Mucosa of rectum (tissue), 2 donors: Measurements from ENCODE around the gene TNFAIP2.

Source experiments
- H3K27ac ChIP-seq, 2 donors: one replicate each; pipeline ENCODE4 v1.7.0; 2013; ENCODE audit warnings: inconsistent platforms in 2 of 2, low read depth in 2 of 2, low read length in 2 of 2
- H3K27me3 ChIP-seq, 2 donors: one replicate each; pipeline ENCODE4 v1.7.0; 2013; ENCODE audit warnings: low read length in 2 of 2; ENCODE audit not compliant: control insufficient read depth in 2 of 2, insufficient read depth in 2 of 2
- H3K36me3 ChIP-seq, 2 donors: one replicate each; pipeline ENCODE4 v1.7.0; 2013; ENCODE audit warnings: low read length in 2 of 2; ENCODE audit not compliant: control insufficient read depth in 2 of 2, insufficient read depth in 2 of 2
- H3K4me1 ChIP-seq, 2 donors: one replicate each; pipeline ENCODE4 v1.7.0; 2013; ENCODE audit warnings: low read length in 2 of 2, mild to moderate bottlenecking in 1 of 2; ENCODE audit not compliant: control insufficient read depth in 2 of 2, insufficient read depth in 2 of 2
- H3K4me3 ChIP-seq, 2 donors: one replicate each; pipeline ENCODE4 v1.7.0; 2013; ENCODE audit warnings: low read length in 2 of 2
- H3K9ac ChIP-seq, 2 donors: one replicate each; pipeline ENCODE4 v1.7.0; 2013; ENCODE audit warnings: low read length in 2 of 2, low read depth in 1 of 2, mild to moderate bottlenecking in 1 of 2
- H3K9me3 ChIP-seq, 2 donors: one replicate each; pipeline ENCODE4 v1.7.0; 2013; ENCODE audit warnings: low read length in 2 of 2; ENCODE audit not compliant: control insufficient read depth in 2 of 2
- donor health status: healthy.
- donor health status: Normal muscosa, but diverticular disease.

The TNFAIP2 gene

GRCh38 chr14:103100281-103101121 is 22.8 kb upstream of the TNFAIP2 start:
- Histone ChIP-seq H3K4me1 (peaks cover 18 to 28% of the 10 kb centered on the region in 2 donors), H3K4me3 (no peak overlapping the region), H3K9ac (no peak overlapping the region), H3K9me3 (no peaks in the 10 kb centered on the region), H3K36me3 (no peaks in the 10 kb centered on the region), H3K27me3 (peaks cover 0 to 4% of the 10 kb centered on the region in 2 donors), H3K27ac (peak overlapping the region in 1 of 2 donors; percentile 32)

- Histone ChIP-seq H3K4me1 (peaks cover 17 to 21% of the 10 kb centered on the region in 2 donors), H3K27me3 (peaks cover 0 to 6% of the 10 kb centered on the region in 2 donors), H3K4me3 (no peak overlapping the region), H3K9ac (no peak overlapping the region), H3K9me3 (no peaks in the 10 kb centered on the region), H3K36me3 (no peaks in the 10 kb centered on the region), H3K27ac (peak overlapping the region in 1 of 2 donors; percentile 32)
These were observed 21.9 kb upstream of the TNFAIP2 start for GRCh38 chr14:103101257-103101962.

- H3K36me3 ChIP-seq: no peaks in the 10 kb centered on the region
- no peak overlapping the region for H3K27ac ChIP-seq
- H3K4me3 ChIP-seq: no peak overlapping the region
- H3K9ac ChIP-seq: no peak overlapping the region
- no peaks in the 10 kb centered on the region for H3K9me3 ChIP-seq
- H3K4me1 ChIP-seq: peaks cover 17 to 21% of the 10 kb centered on the region in 2 donors
- peaks cover 0 to 6% of the 10 kb centered on the region in 2 donors for H3K27me3 ChIP-seq
These were observed 21.1 kb upstream of the TNFAIP2 start for GRCh38 chr14:103101963-103102688.

GRCh38 chr14:103102689-103103260 is 20.5 kb upstream of the TNFAIP2 start:
- no peak overlapping the region for H3K27ac ChIP-seq
- H3K4me3 ChIP-seq: no peak overlapping the region
- no peak overlapping the region for H3K9ac ChIP-seq
- no peaks in the 10 kb centered on the region for H3K36me3 ChIP-seq
- peaks cover 0 to 6% of the 10 kb centered on the region in 2 donors for H3K27me3 ChIP-seq
- H3K4me1 ChIP-seq: peaks cover 17 to 21% of the 10 kb centered on the region in 2 donors
- no peaks in the 10 kb centered on the region for H3K9me3 ChIP-seq

GRCh38 chr14:103103461-103104388 is 19.5 kb upstream of the TNFAIP2 start:
- Histone ChIP-seq H3K9ac (no peak overlapping the region), H3K27me3 (peaks cover 0 to 6% of the 10 kb centered on the region in 2 donors), H3K27ac (peak overlapping the region in 1 of 2 donors; percentile 21), H3K9me3 (no peaks in the 10 kb centered on the region), H3K36me3 (no peaks in the 10 kb centered on the region), H3K4me1 (peaks cover 17 to 21% of the 10 kb centered on the region in 2 donors), H3K4me3 (peak overlapping the region in 1 of 2 donors; percentile 33)

GRCh38 chr14:103104389-103104653 is 18.9 kb upstream of the TNFAIP2 start:
- Histone ChIP-seq H3K9me3 (no peaks in the 10 kb centered on the region), H3K36me3 (no peaks in the 10 kb centered on the region), H3K27ac (no peak overlapping the region), H3K4me1 (peaks cover 17 to 21% of the 10 kb centered on the region in 2 donors), H3K9ac (no peak overlapping the region), H3K27me3 (peaks cover 0 to 6% of the 10 kb centered on the region in 2 donors), H3K4me3 (peak overlapping the region in 1 of 2 donors; percentile 28)

GRCh38 chr14:103104654-103105452 is 18.4 kb upstream of the TNFAIP2 start:
- Histone ChIP-seq H3K4me1 (peaks cover 19 to 21% of the 10 kb centered on the region in 2 donors), H3K9ac (no peak overlapping the region), H3K27ac (no peak overlapping the region), H3K4me3 (peak overlapping the region; percentile 26 to 28), H3K9me3 (no peaks in the 10 kb centered on the region), H3K36me3 (no peaks in the 10 kb centered on the region), H3K27me3 (peaks cover 0 to 6% of the 10 kb centered on the region in 2 donors)

- Histone ChIP-seq H3K27me3 (peaks cover 0 to 6% of the 10 kb centered on the region in 2 donors), H3K4me3 (no peak overlapping the region), H3K4me1 (peaks cover 23 to 25% of the 10 kb centered on the region in 2 donors), H3K9ac (no peak overlapping the region), H3K36me3 (no peaks in the 10 kb centered on the region), H3K9me3 (no peaks in the 10 kb centered on the region), H3K27ac (no peak overlapping the region)
These were observed 17.6 kb upstream of the TNFAIP2 start for GRCh38 chr14:103105580-103106150.
